Measurements from ENCODE around the gene AASDHPPT. TPM values are rescaled to one million over a fixed set of nuclear protein-coding genes. Genes with fewer than 3 reads are reported as not detected.

Gene AASDHPPT
- total RNA-seq, 1 experiment from 2014 or later, result 63.4 TPM

DNA sequence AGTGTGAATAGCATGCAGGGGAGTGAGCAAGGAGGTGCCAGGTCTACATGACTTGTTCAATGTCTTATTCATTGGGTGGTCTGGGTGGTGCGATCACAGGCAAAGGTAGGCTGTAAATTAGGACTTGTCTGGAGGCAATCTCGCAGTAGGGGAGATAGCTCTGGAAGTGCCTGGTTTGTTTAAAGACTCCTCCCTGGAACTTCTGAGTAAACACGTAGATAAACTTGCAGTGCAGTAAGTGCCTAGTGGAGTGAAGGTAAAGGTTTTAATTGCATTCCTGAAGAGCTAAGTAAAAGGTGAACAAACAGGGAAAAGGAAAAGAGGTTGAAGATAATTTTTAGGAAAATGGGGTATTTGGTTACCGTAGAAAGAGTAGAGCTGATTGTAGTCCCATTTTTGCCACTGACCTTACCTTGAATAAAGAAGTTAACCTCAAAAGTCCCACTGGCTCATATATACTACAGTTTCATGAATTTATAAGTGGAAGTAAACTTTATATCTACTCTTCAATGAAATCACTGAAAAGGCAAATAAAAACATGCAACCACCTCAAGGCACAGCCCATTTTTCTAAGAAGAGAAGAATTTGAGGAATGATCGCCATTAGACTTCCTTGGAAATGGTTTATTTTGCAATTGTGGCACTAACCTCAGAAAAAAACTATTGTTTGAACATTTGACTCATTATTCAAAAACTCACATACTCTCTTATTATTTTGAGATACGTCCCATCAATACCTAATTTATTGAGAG, 44.3 kb downstream of the AASDHPPT start:
- no peak overlapping the region for H3K4me3 ChIP-seq (ENCODE audit: low read depth in 2 of 2, low read length in 2 of 2)
- no peak overlapping the region for H3K27ac ChIP-seq (ENCODE audit: low read length)
- ChIA-PET POLR2A (no interaction called here), CTCF (no interaction called here)
- no peaks in the 10 kb centered on the region; the same call in 1 of the 2 replicates for H3K27me3 ChIP-seq (ENCODE audit: control insufficient read depth, insufficient read depth, low read length)
- DNase-seq (ENCODE audit: low read depth, low spot score) (no peak), ATAC-seq (no peak)
- intact Hi-C loops (cut with micrococcal nuclease; ENCODE audit: unreplicated experiment), result no loop called here
- in situ Hi-C loops (cut with HindIII; ENCODE audit: low pct_unique_long_range_greater_than_20kb, low sequenced_read_pairs), result no loop called here
- no peaks in the 10 kb centered on the region for H3K4me1 ChIP-seq (ENCODE audit: control insufficient read depth, insufficient read depth, low read length)
- H3K9me3 ChIP-seq (ENCODE audit: control insufficient read depth, insufficient read depth, low read depth, low read length), result no peaks in the 10 kb centered on the region
- no TSS peak for BruUV-seq (replicated peaks)
- TF ChIP-seq SIN3A (IDR thresholded peaks at IDR 0.05; ENCODE audit: borderline replicate concordance, insufficient read depth, low read depth, low read length) (no peak), TCF7L2 (IDR thresholded peaks at IDR 0.05; ENCODE audit: low read depth, low read length) (no peak), REST (IDR thresholded peaks at IDR 0.05; ENCODE audit: insufficient read depth in 1 of 2, low read depth in 2 of 2, low read length in 1 of 2) (no peak), CTCF (IDR thresholded peaks at IDR 0.05) (no peak), POLR2AphosphoS5 (IDR thresholded peaks at IDR 0.05; ENCODE audit: low read depth, low read length) (no peak)
- H3K36me3 ChIP-seq (ENCODE audit: control insufficient read depth, insufficient read depth, low read length), result no peaks in the 10 kb centered on the region

- DNase-seq (ENCODE audit: low read depth, low spot score) (no peak), ATAC-seq (no peak)
- no peak overlapping the region for H3K4me3 ChIP-seq (ENCODE audit: low read depth in 2 of 2, low read length in 2 of 2)
- H3K4me1 ChIP-seq (ENCODE audit: control insufficient read depth, insufficient read depth, low read length), result no peaks in the 10 kb centered on the region
- TF ChIP-seq TCF7L2 (IDR thresholded peaks at IDR 0.05; ENCODE audit: low read depth, low read length) (no peak), REST (IDR thresholded peaks at IDR 0.05; ENCODE audit: insufficient read depth in 1 of 2, low read depth in 2 of 2, low read length in 1 of 2) (no peak), CTCF (IDR thresholded peaks at IDR 0.05) (no peak), POLR2AphosphoS5 (IDR thresholded peaks at IDR 0.05; ENCODE audit: low read depth, low read length) (no peak), SIN3A (IDR thresholded peaks at IDR 0.05; ENCODE audit: borderline replicate concordance, insufficient read depth, low read depth, low read length) (no peak)
- H3K27me3 ChIP-seq (ENCODE audit: control insufficient read depth, insufficient read depth, low read length), result peaks cover 11% of the 10 kb centered on the region
- ChIA-PET CTCF (no interaction called here), POLR2A (no interaction called here)
- in situ Hi-C loops (cut with HindIII; ENCODE audit: low pct_unique_long_range_greater_than_20kb, low sequenced_read_pairs), result no loop called here
- no peaks in the 10 kb centered on the region for H3K36me3 ChIP-seq (ENCODE audit: control insufficient read depth, insufficient read depth, low read length)
- no TSS peak for BruUV-seq (replicated peaks)
- no peak overlapping the region for H3K27ac ChIP-seq (ENCODE audit: low read length)
- intact Hi-C loops (cut with micrococcal nuclease; ENCODE audit: unreplicated experiment), result no loop called here
- no peaks in the 10 kb centered on the region for H3K9me3 ChIP-seq (ENCODE audit: control insufficient read depth, insufficient read depth, low read depth, low read length)
Observed at GRCh38 chr11:106127604-106128003, 50.1 kb downstream of the AASDHPPT start.

Data from Panc1 (cell line).